CD14-positive monocyte (primary cell): Measurements from ENCODE around the gene ELMOD1. TPM values are rescaled to one million over a fixed set of nuclear protein-coding genes. Genes with fewer than 3 reads are reported as not detected.

Source experiments
- DNase-seq, 3 donors: peaks; one replicate each; pipeline ENCODE4 v3.0.0-alpha.2; 2011 to 2022
- H2AFZ ChIP-seq: 2 replicates; pipeline ENCODE4 v1.6.0; 2012; ENCODE audit warnings: mild to moderate bottlenecking, low read depth, low read length, inconsistent platforms; ENCODE audit not compliant: insufficient read depth, poor library complexity, severe bottlenecking
- H3K27ac ChIP-seq, 2 donors: 1 replicate in 1 of 2; 2 replicates in 1 of 2; pipeline ENCODE4 v1.5.1; 2012 to 2013; ENCODE audit warnings: low read length in 2 of 2, control low read depth in 1 of 2, inconsistent platforms in 1 of 2, low read depth in 1 of 2, mild to moderate bottlenecking in 1 of 2
- H3K27me3 ChIP-seq, 2 donors: one replicate each; pipeline versions ENCODE4 v1.6.0 to v1.6.1; 2011 to 2013; ENCODE audit warnings: low read length in 2 of 2; ENCODE audit not compliant: control insufficient read depth in 2 of 2, insufficient read depth in 2 of 2
- H3K36me3 ChIP-seq, 2 donors: replicated peaks in 1 of 2; 1 replicate in 1 of 2; 2 replicates in 1 of 2; pipeline versions ENCODE4 v1.5.1 to v1.6.1; 2012 to 2013; ENCODE audit warnings: low read length in 2 of 2, control low read depth in 1 of 2, inconsistent platforms in 1 of 2, mild to moderate bottlenecking in 1 of 2; ENCODE audit not compliant: insufficient read depth in 2 of 2, control insufficient read depth in 1 of 2
- H3K4me1 ChIP-seq, 2 donors: 1 replicate in 1 of 2; 2 replicates in 1 of 2; pipeline versions ENCODE4 v1.5.1 to v1.6.1; 2012 to 2013; ENCODE audit warnings: low read length in 2 of 2, control low read depth in 1 of 2, inconsistent platforms in 1 of 2, mild to moderate bottlenecking in 1 of 2, moderate library complexity in 1 of 2; ENCODE audit not compliant: insufficient read depth in 2 of 2, control insufficient read depth in 1 of 2
- H3K4me2 ChIP-seq: replicated peaks from 2 replicates; pipeline ENCODE3; 2012; ENCODE audit warnings: low read length, moderate library complexity, mild to moderate bottlenecking; ENCODE audit not compliant: poor library complexity, severe bottlenecking; ENCODE audit errors: extremely low read depth
- H3K4me3 ChIP-seq, 3 experiments: fragments of 200-600 bp in 1 of 3; sonication (generic) in 1 of 3; replicated peaks in 1 of 3; 1 replicate in 2 of 3; 2 replicates in 1 of 3; pipeline ENCODE4 v1.5.1; 2011 to 2013; ENCODE audit warnings: low read length in 3 of 3, mild to moderate bottlenecking in 3 of 3, control low read depth in 2 of 3, low read depth in 2 of 3, inconsistent platforms in 1 of 3, moderate library complexity in 1 of 3
- H3K79me2 ChIP-seq: 2 replicates; pipeline ENCODE4 v1.6.0; 2012; ENCODE audit warnings: mild to moderate bottlenecking, control low read depth, inconsistent platforms, low read length, moderate library complexity; ENCODE audit not compliant: insufficient read depth
- H3K9ac ChIP-seq: 2 replicates; pipeline ENCODE4 v1.6.0; 2017; ENCODE audit warnings: low read length, mild to moderate bottlenecking; ENCODE audit not compliant: insufficient read depth, poor library complexity, severe bottlenecking
- H3K9me3 ChIP-seq, 2 donors: replicated peaks in 1 of 2; 1 replicate in 1 of 2; 2 replicates in 1 of 2; pipeline versions ENCODE4 v1.5.1 to v1.6.1; 2012 to 2013; ENCODE audit warnings: low read length in 2 of 2, control low read depth in 1 of 2; ENCODE audit not compliant: control insufficient read depth in 1 of 2, insufficient read depth in 1 of 2
- H4K20me1 ChIP-seq: 2 replicates; pipeline ENCODE4 v1.6.0; 2012; ENCODE audit warnings: mild to moderate bottlenecking, low read length, control low read depth, moderate library complexity; ENCODE audit not compliant: insufficient read depth
- H3K27ac Mint-ChIP-seq, 7 donors: one replicate each; pipeline ENCODE4 v1.8.0; 2020; ENCODE audit warnings: mild to moderate bottlenecking in 7 of 7, mixed read lengths in 7 of 7, moderate library complexity in 6 of 7, inconsistent platforms in 2 of 7
- H3K27me3 Mint-ChIP-seq, 3 donors: one replicate each; pipeline ENCODE4 v1.8.0; 2021 to 2022; ENCODE audit warnings: low read depth in 3 of 3, mild to moderate bottlenecking in 3 of 3, mixed read lengths in 3 of 3, moderate library complexity in 3 of 3, inconsistent platforms in 1 of 3
- H3K36me3 Mint-ChIP-seq, 2 donors: one replicate each; pipeline ENCODE4 v1.8.0; 2020; ENCODE audit warnings: mixed read lengths in 2 of 2, inconsistent platforms in 1 of 2, mild to moderate bottlenecking in 1 of 2
- H3K4me1 Mint-ChIP-seq: one replicate; pipeline ENCODE4 v1.8.0; 2020; ENCODE audit warnings: mild to moderate bottlenecking, mixed read lengths
- H3K4me3 Mint-ChIP-seq, 2 donors: one replicate each; pipeline ENCODE4 v1.8.0; 2020; ENCODE audit warnings: mild to moderate bottlenecking in 2 of 2, mixed read lengths in 2 of 2, moderate library complexity in 1 of 2
- H3K9me3 Mint-ChIP-seq, 7 donors: one replicate each; pipeline ENCODE4 v1.8.0; 2020 to 2022; ENCODE audit warnings: mixed read lengths in 7 of 7, mild to moderate bottlenecking in 6 of 7, moderate library complexity in 6 of 7, inconsistent platforms in 2 of 7
- CTCF ChIP-seq: fragments of 200-600 bp; IDR thresholded peaks from one replicate; pipeline ENCODE4 v1.8.0; 2022; ENCODE audit warnings: antibody characterized with exemption, mild to moderate bottlenecking
- WGBS: methylation state at CpG from one replicate; pipeline ENCODE4 v1.1.5; 2013; ENCODE audit warnings: missing lambda C conversion rate; ENCODE audit not compliant: insufficient coverage; 5-methylcytosine and 5-hydroxymethylcytosine counted together
- intact Hi-C, 2 donors: fragments of 100-400 bp; cut with micrococcal nuclease; formaldehyde crosslinking; loops; one replicate each; pipeline versions ENCODE4 v1.15.0 to v1.15.1; 2023
- polyA plus RNA-seq, 3 donors: library from polyadenylated mRNA; depleted of rRNA in 1 of 3; unstranded in 2 of 3; stranded (reverse) in 1 of 3; fragments of 300-500 nt in 2 of 3; fragments of >200 nt in 1 of 3; fragmentation: Illumina TruSeq in 2 of 3; gene quantifications; 1 replicate in 2 of 3; 2 replicates in 1 of 3; pipeline ENCODE4 v1.2.3, GENCODE V29; 2012 to 2021

ELMOD1 gene
- polyA plus RNA-seq, 3 donors: not detected

- Mint-ChIP-seq H3K4me3 (no peak overlapping the region), H3K27me3 (peaks cover 24 to 46% (median 29%) of the 10 kb centered on the region in 3 donors), H3K27ac (no peak overlapping the region), H3K9me3 (no peaks in the 10 kb centered on the region), H3K36me3 (no peaks in the 10 kb centered on the region), H3K4me1 (no peaks in the 10 kb centered on the region)
- Histone ChIP-seq H3K9me3 (peaks cover 0 to 4% of the 10 kb centered on the region in 2 donors), H3K4me1 (no peaks in the 10 kb centered on the region), H3K79me2 (no peaks in the 10 kb centered on the region), H3K27ac (no peak overlapping the region), H3K4me2 (no peak overlapping the region), H3K4me3 (no peak overlapping the region), H3K9ac (no peak overlapping the region), H3K36me3 (no peaks in the 10 kb centered on the region), H2AFZ (no peak overlapping the region), H3K27me3 (peaks cover 21 to 49% of the 10 kb centered on the region in 2 donors), H4K20me1 (no peaks in the 10 kb centered on the region)
- WGBS: 58% methylated on average over 2 of the region's 6 CpGs
- intact Hi-C loops: no loop called here
- no peak for DNase-seq
- TF ChIP-seq CTCF: no peak
These were observed 7.5 kb downstream of the ELMOD1 start for GRCh38 chr11:107598225-107599139.

- no peak for DNase-seq
- Histone ChIP-seq H4K20me1 (no peaks in the 10 kb centered on the region), H2AFZ (no peak overlapping the region), H3K79me2 (no peaks in the 10 kb centered on the region), H3K4me1 (no peaks in the 10 kb centered on the region), H3K4me2 (no peak overlapping the region), H3K36me3 (no peaks in the 10 kb centered on the region), H3K4me3 (no peak overlapping the region), H3K27me3 (peaks cover 8 to 21% of the 10 kb centered on the region in 2 donors), H3K27ac (no peak overlapping the region), H3K9me3 (no peaks in the 10 kb centered on the region), H3K9ac (no peak overlapping the region)
- no peaks in the 10 kb centered on the region for H3K9me3 Mint-ChIP-seq
- no peak for TF ChIP-seq CTCF
- intact Hi-C loops: no loop called here
- H3K27me3 Mint-ChIP-seq: peaks cover 9 to 38% (median 18%) of the 10 kb centered on the region in 3 donors
- H3K4me1 Mint-ChIP-seq: no peaks in the 10 kb centered on the region
- WGBS: 83% methylated on average over 1 of the region's 9 CpGs
- H3K4me3 Mint-ChIP-seq: no peak overlapping the region
- no peaks in the 10 kb centered on the region for H3K36me3 Mint-ChIP-seq
- no peak overlapping the region for H3K27ac Mint-ChIP-seq
These were observed 14.4 kb downstream of the ELMOD1 start for GRCh38 chr11:107605061-107606006.
